ENCODE data around the gene STXBP6.

GRCh38 chr14:24915958-24916595, 133.9 kb downstream of the STXBP6 start:
- TF ChIP-seq CTCF (optimal IDR thresholded peaks at IDR 0.05 in 1 of 3, IDR thresholded peaks at IDR 0.05 in 1 of 3, conservative IDR thresholded peaks at IDR 0.05 in 1 of 3; ENCODE audit: extremely low read depth in 1 of 3, insufficient read depth in 2 of 3, low read length in 3 of 3) = no peak
- no peak for TF ChIP-seq EZH2 (IDR thresholded peaks at IDR 0.05; ENCODE audit: low read length)
